MM.1S (cell line): ENCODE results near the gene NBPF1.
"Not testable (repeated sequence)": the region's sequence is repeated elsewhere in the genome, so short reads cannot be mapped to it uniquely, and the experiment has no call there.

Experiments used
- DNase-seq: peaks from one replicate; pipeline ENCODE4 v3.0.0-alpha.2; 2015
- H2AFZ ChIP-seq: fragments of 300-600 bp; sonication (generic); 2 replicates; pipeline ENCODE4 v1.6.0; 2016; ENCODE audit warnings: antibody characterized with exemption, low read length
- H3F3A ChIP-seq: fragments of 300-600 bp; sonication (generic); 2 replicates; pipeline ENCODE4 v1.6.1; 2016; ENCODE audit warnings: mild to moderate bottlenecking, antibody characterized with exemption, low read length, moderate library complexity, mixed read lengths; ENCODE audit not compliant: insufficient read depth
- H3K27ac ChIP-seq: fragments of 300-600 bp; sonication (generic); 2 replicates; pipeline ENCODE4 v1.5.1; 2016; ENCODE audit warnings: mild to moderate bottlenecking, low read length
- H3K27me3 ChIP-seq: fragments of 300-600 bp; sonication (generic); replicated peaks from 2 replicates; pipeline ENCODE4 v1.6.0; 2016; ENCODE audit warnings: low read length; ENCODE audit not compliant: insufficient read depth
- H3K36me3 ChIP-seq: fragments of 300-600 bp; sonication (generic); replicated peaks from 2 replicates; pipeline ENCODE4 v1.6.1; 2016; ENCODE audit warnings: mild to moderate bottlenecking, low read length, mixed read lengths; ENCODE audit not compliant: insufficient read depth
- H3K4me1 ChIP-seq: fragments of 300-600 bp; sonication (generic); 2 replicates; pipeline ENCODE4 v1.6.1; 2016; ENCODE audit warnings: low read length, mixed read lengths
- H3K4me2 ChIP-seq: fragments of 300-600 bp; sonication (generic); 2 replicates; pipeline ENCODE4 v1.6.0; 2016; ENCODE audit warnings: low read depth, low read length
- H3K4me3 ChIP-seq: fragments of 300-600 bp; sonication (generic); 2 replicates; pipeline ENCODE4 v1.5.1; 2016; ENCODE audit warnings: low read length, mixed read lengths
- H3K79me2 ChIP-seq: fragments of 300-600 bp; sonication (generic); 2 replicates; pipeline ENCODE4 v1.6.1; 2016; ENCODE audit warnings: mixed run types, low read length, mixed read lengths
- H3K9ac ChIP-seq: fragments of 300-600 bp; sonication (generic); 2 replicates; pipeline ENCODE4 v1.6.1; 2016; ENCODE audit warnings: low read length, mixed read lengths
- H3K9me2 ChIP-seq: fragments of 300-600 bp; sonication (generic); replicated peaks from 2 replicates; pipeline ENCODE4 v1.6.1; 2016; ENCODE audit warnings: mild to moderate bottlenecking, low read length, mixed read lengths; ENCODE audit not compliant: insufficient read depth
- H3K9me3 ChIP-seq: fragments of 300-600 bp; sonication (generic); replicated peaks from 2 replicates; pipeline ENCODE4 v1.6.1; 2016; ENCODE audit warnings: mild to moderate bottlenecking, low read length, mixed read lengths; ENCODE audit not compliant: insufficient read depth
- H4K20me1 ChIP-seq: fragments of 300-600 bp; sonication (generic); 2 replicates; pipeline ENCODE4 v1.6.1; 2016; ENCODE audit warnings: mild to moderate bottlenecking, low read length, moderate library complexity, mixed read lengths; ENCODE audit not compliant: insufficient read depth
- CTCF ChIP-seq: fragments of 300-600 bp; sonication (generic); IDR thresholded peaks from 2 replicates; pipeline ENCODE4 v1.5.1; 2016; ENCODE audit warnings: antibody characterized with exemption, low read length, mixed read lengths
- EZH2 ChIP-seq: fragments of 300-600 bp; sonication (generic); optimal IDR thresholded peaks from 2 replicates; pipeline ENCODE3; 2017; ENCODE audit warnings: low read depth, mild to moderate bottlenecking, antibody characterized with exemption, low read length, mixed read lengths

The NBPF1 gene

DNA sequence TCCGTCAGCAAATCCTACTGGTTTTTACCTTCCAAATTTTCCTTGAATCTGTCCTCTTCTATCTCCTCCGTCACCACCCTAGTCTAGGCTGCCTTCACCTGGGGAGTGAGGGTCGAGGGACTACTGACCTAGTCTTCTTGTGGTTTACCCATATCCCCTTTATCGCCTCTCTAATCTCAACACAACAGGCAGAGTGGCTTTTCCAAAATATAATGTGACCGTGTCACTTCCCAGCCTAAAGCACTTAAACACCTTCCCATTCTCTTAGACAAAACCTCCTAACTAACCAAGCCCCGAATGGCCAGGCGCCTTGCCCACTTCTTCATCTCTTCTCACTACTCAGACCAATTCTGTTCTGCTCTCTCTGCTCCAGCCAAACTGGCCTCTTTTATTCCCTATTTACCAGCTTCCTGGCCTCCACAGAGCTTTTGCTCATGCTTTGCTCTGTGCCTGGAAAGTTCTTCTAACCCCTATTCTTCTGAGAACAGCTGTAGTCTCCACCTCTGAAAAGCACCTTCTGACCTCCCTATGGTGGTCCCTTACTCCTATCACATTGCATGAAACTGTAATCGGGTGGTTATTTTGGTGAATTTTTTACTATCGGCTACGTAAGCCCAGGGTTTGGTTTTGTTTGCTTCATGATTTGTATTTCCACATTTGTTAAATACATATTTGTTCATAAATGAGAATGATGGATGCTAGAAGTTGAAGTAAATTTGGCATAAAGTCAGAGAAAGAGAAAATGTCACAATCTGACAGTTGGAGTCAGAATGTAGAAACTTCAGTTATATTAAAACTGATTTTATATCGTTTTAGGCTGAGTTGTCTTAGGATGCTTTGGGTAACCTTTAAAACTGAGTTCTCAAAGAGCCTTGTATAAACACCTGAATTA is 1.2 kb upstream of the NBPF1 start:
- no peak overlapping the region for H3K9ac ChIP-seq
- peak overlapping the region; percentile 95; the same call in 1 of the 2 replicates for H3K4me2 ChIP-seq
- no peaks in the 10 kb centered on the region for H3K36me3 ChIP-seq
- peaks cover 27% of the 10 kb centered on the region for H3K27me3 ChIP-seq
- H3K4me3 ChIP-seq = no peak overlapping the region
- H3K4me1 ChIP-seq = peaks cover 10% of the 10 kb centered on the region
- no peaks in the 10 kb centered on the region for H3K9me2 ChIP-seq
- DNase-seq = no peak
- no peak overlapping the region for H3K27ac ChIP-seq
- TF ChIP-seq CTCF (no peak), EZH2 (no peak)
- H3K79me2 ChIP-seq = no peaks in the 10 kb centered on the region
- H3F3A ChIP-seq = no peaks in the 10 kb centered on the region
- H2AFZ ChIP-seq = no peak overlapping the region
- H4K20me1 ChIP-seq = no peaks in the 10 kb centered on the region
- no peaks in the 10 kb centered on the region for H3K9me3 ChIP-seq

GRCh38 chr1:16612332-16613172 is 812 bp downstream of the NBPF1 start:
- Histone ChIP-seq H3K4me2 (peak overlapping the region; percentile 95), H4K20me1 (no peaks in the 10 kb centered on the region), H3K4me3 (peak overlapping the region; percentile 69), H3K4me1 (peaks cover 10% of the 10 kb centered on the region), H3K27ac (no peak overlapping the region), H3K27me3 (peaks cover 27% of the 10 kb centered on the region), H3K9me2 (no peaks in the 10 kb centered on the region), H3K79me2 (no peaks in the 10 kb centered on the region), H3K36me3 (no peaks in the 10 kb centered on the region), H3F3A (no peaks in the 10 kb centered on the region), H3K9ac (no peak overlapping the region; the same call in 1 of the 2 replicates), H3K9me3 (no peaks in the 10 kb centered on the region), H2AFZ (peak overlapping the region; percentile 91)
- DNase-seq = peak; percentile 47
- TF ChIP-seq EZH2 = peak; percentile 29
- no peak for TF ChIP-seq CTCF

DNA sequence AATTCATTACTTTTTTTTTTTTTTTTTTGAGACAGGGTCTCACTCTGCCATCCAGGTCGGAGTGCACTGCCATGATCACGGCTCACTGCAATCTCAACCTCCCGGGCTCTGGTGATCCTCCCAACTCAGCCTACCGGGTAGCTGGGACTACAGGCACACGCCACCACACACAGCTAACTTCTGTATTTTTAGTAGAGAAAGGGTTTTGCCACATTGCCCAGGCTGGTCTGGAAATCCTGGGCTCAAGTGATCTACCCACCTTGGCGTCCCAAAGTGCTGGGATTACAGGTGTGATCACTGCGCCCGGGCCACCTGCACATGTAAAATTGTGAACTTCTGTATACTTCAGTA is 1.4 kb downstream of the NBPF1 start:
- H3K27ac ChIP-seq, H4K20me1 ChIP-seq, H3K36me3 ChIP-seq, H2AFZ ChIP-seq, H3K4me3 ChIP-seq, H3K79me2 ChIP-seq, H3F3A ChIP-seq, H3K9me3 ChIP-seq, H3K9ac ChIP-seq, H3K9me2 ChIP-seq, DNase-seq: not testable (repeated sequence)
- Histone ChIP-seq H3K27me3 (peaks cover 27% of the 10 kb centered on the region), H3K4me1 (peaks cover 10% of the 10 kb centered on the region), H3K4me2 (peak overlapping the region; percentile 95; the same call in 1 of the 2 replicates)

DNA sequence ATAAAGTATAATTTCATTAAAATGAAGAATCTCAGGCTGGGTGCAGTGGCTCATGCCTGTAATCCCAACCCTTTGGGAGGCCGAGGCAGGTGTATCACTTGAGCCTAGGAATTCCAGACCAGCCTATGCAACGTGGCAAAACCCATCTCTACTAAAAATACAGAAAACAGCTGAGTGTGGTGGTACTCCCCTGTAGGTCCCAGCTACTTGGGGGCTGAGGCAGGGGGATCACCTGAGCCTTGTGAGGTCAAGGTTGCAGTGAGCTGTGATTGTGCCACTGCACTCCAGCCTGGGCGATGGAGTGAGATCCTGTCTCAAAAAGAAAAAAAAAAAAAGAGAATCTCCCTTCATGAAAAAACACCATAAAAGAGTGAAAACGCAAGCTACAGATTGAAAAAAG is 2.2 kb downstream of the NBPF1 start:
- peaks cover 10% of the 10 kb centered on the region for H3K4me1 ChIP-seq
- H3K9ac ChIP-seq, H3K9me2 ChIP-seq, H3K79me2 ChIP-seq, H2AFZ ChIP-seq, H3K9me3 ChIP-seq, H3K27ac ChIP-seq, H3F3A ChIP-seq, H3K4me2 ChIP-seq, DNase-seq, H4K20me1 ChIP-seq, H3K36me3 ChIP-seq, H3K4me3 ChIP-seq: not testable (repeated sequence)
- H3K27me3 ChIP-seq = peaks cover 27% of the 10 kb centered on the region

DNA sequence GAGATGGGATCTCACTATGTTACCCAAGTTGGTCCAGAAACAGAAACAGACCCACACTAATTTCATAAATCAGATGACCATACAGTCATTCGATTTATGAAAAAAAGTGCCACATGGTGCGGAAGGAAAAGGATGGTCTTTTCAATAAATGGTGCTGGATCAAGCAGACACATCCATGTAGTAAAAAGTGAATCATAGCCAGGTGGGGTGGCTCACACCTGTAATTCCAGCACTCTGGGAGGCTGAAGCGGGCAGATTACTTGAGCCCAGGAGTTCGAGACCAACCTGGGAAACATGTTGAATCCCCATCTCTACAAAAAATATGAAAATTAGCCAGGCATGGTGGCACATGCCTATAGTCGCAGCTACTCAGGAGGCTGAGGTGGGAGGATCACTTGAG is 2.8 kb downstream of the NBPF1 start:
- not testable (repeated sequence) for H3K27ac ChIP-seq, H2AFZ ChIP-seq, H3K9ac ChIP-seq, H3K36me3 ChIP-seq, H4K20me1 ChIP-seq, H3K9me2 ChIP-seq, H3K79me2 ChIP-seq, DNase-seq, H3F3A ChIP-seq, H3K4me3 ChIP-seq, H3K9me3 ChIP-seq, H3K4me2 ChIP-seq
- peaks cover 27% of the 10 kb centered on the region for H3K27me3 ChIP-seq
- H3K4me1 ChIP-seq = peaks cover 10% of the 10 kb centered on the region

- not testable (repeated sequence) for H3K4me3 ChIP-seq, H3K79me2 ChIP-seq, H2AFZ ChIP-seq, H3F3A ChIP-seq, H3K36me3 ChIP-seq, H3K9ac ChIP-seq, DNase-seq, H3K4me2 ChIP-seq, H4K20me1 ChIP-seq, H3K9me3 ChIP-seq, H3K9me2 ChIP-seq, H3K27ac ChIP-seq
- peaks cover 10% of the 10 kb centered on the region for H3K4me1 ChIP-seq
- peaks cover 22% of the 10 kb centered on the region for H3K27me3 ChIP-seq
Measured at GRCh38 chr1:16609761-16610160, 3.6 kb downstream of the NBPF1 start.
